Hematopoietic multipotent progenitor cell treated with erythropoietin and hydrocortisone succinate and interleukin-3 and kit ligand, for 4 days (in vitro differentiated cells): ENCODE results near the gene GGCX.

ENCODE experiments used
- DNase-seq: peaks from one replicate; pipeline ENCODE4 v3.0.0-alpha.2; 2015

Gene GGCX

DNA sequence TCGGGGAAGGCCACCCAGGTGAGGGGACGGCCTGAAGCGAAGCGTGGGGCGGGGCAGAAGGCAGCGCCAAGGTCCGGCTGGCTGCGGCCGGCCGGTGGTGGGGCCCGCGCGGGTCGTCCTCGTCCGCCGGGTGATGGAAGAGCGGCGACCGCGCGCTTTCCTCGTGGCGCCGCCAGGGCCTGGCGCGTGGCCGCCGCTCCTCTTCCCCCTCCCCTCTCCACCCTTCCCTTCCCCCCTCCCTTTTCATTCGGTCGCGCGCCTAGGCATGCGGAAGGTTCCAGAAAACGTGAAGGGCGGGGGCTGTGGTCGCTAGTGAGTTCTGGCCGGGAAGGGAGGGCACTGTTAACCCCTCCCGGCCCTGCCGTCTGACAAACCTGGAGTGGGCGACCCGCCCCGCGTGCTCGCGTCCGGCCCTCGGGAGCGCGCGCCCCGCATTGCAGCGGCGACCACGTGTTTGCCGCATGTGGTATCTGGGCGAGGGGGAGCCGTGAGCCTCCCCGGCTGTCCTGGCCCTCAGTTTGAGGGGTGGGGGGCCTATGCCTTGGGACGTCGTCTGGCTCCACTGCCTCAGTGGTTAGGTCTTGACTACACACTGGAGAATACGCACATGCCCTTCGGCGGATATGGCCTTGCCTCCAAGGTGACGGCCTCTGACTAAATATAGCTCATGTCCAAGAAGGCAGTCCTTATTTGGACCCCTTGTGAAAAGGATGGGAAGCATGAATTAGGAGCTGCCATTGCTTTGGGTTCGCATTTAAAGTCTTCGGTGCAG lies 21.7 kb downstream of the GGCX start:
- DNase-seq: peak; percentile 91

DNA sequence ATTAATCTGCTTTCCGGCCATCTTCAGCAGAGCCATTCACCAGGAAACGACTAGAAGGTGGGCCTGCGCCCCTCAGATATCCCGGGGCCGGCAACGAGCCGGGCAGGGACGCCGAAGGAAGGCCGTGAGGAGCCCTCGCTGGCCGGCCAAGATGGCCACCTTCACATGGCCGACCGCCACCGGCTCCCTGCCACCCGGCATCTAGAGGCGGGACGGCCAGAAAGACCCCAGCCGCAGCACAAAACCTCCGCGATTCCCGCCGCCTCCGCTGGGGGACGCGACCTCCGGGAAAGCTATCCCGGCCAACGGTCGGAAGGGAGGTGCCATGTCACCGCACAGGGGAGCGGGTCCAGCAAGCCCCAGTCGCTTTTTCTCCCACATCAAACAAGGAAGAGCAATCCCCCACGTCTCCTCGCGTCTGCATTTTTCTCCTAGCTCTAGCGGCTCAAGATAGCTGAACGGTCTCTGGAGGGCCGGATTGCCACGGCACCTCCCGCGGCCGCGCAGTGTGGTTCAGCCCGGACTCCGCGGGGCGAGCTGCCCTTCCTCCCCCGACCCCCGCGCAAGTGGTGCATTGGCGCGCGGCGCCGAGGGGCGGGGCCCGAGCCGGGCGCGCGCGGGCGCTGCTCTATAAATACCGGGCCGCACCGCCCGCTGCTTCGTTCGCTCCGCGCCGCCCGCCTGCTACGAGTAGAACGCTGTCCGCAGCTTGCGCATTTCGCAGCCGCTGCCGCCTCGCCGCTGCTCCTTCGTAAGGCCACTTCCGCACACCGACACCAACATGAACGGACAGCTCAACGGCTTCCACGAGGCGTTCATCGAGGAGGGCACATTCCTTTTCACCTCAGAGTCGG lies 22.6 kb downstream of the GGCX start, which contains the start of gene MAT2A:
TSS of gene MAT2A (plus strand) at position 662 of the 854 bp plus-strand sequence. CDS start at position 782, 120 bp downstream.
- peak; percentile 97 for DNase-seq

DNA sequence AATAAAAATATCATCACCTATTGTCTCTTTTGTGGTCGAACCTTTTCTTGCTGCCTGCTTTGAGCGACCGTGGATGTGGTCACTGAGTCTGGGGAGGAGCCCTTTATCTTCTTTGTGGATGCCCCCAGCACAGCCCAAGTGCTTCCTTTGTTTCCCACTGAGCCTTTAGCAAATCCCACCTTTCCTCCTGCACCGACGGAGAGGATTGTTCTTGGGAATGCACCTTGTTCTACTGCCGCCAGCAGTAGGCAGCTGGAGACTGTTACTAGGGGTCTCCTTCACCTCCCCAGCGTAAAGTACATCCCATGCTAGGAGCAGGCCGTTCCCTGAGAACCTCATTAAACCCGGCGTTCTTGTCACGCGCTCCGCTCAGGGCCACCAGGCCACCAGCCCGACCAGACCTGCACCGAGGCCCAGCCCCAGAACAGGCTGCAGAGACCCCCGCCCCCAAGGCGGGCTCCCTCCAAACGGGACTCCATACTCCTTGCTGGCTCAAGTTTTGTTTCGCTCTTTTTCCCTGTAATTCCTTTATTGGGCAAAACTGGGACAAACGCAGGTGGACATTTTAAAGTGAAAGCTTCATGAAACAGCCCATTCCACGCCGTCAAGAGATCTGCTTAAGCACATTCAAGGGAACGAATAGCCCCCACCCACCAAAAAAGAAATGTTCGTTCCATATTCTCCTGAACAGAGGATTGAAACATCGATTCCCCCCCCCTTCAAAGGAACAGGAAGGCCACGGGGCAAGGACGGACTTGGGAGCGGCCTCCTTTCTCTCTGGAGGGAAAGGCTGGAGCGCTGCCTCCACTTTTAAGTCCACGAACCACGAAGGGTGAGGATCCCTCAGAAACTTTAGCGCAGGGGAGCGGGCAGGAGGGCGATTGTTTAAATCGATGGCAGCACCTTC lies 23.4 kb downstream of the GGCX start:
- DNase-seq: peak; percentile 85

DNA sequence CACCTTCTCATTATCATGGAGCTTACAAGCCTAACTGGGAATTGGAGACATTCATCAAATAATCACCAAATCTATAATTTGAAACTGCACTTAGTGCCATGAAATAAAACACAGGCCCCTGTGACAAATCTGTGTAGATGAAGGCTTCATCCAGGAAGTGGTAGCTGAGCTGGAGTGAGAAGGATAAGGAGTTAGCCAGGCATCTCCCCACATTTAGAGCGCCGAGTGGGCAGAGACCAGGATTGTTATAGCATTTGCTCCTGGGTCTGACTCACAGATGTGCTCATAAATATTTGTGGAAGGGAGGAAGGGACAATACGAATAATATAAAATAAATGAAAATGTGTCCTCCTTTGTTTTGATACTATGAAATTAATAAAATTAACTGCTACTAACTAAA lies 24.8 kb downstream of the GGCX start:
- peak; percentile 51 for DNase-seq

DNA sequence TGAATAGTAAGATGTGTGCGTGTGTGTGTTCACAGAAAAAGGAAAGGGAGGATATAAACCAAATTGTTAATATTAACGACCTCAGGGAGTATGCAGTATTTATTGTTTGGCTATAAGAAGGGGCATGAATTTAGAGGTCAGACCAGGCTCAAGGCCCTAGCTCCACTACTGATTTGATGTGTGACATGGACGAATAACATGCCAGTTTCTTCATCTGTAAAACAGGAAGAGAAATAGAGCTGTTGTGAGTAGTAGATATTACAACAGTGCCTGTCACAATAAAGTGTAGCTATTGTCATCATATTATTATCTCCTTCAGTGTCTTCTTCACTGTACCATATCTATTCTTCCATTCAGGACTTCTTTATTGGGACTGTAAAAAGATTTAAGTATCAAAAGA lies 26.4 kb downstream of the GGCX start:
- peak; percentile 49 for DNase-seq

DNA sequence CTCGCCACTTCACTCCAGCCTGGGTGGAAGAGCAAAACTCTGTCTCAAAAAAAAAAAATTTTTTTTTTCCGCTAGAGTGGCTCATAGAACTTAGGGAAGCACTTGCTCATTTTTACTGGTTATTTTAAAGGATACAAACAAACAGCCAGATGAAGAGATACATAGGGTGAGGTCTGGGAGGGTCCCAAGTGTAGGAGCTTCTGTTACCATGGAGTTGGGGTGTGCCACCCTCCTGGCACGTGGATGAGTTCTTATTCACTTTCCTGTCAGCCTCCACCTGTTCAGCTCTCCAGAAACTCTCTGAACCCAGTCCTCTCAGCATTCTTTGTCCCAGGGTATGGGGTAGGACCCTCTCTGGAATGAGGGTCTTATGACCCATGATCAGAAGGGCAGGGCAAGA lies 27.2 kb downstream of the GGCX start:
- DNase-seq: peak; percentile 55

DNA sequence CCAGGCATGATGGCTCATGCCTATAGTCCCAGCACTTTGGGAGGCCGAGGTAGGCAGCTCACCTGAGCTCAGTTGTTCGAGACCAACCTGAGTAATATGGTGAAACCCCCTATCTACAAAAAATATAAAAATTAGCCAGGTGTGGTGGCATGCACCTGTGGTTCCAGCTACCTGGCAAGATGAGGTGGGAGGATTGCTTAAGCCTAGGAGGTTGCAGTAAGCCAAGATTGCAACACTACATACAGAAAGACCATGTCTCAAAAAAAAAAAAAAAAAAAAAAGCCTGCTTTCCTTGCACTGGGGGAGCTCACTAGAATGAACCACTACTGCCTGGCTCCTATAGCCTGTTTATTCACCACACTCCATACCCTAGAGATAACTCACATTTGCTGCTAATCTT lies 29.7 kb downstream of the GGCX start:
- no peak for DNase-seq

DNA sequence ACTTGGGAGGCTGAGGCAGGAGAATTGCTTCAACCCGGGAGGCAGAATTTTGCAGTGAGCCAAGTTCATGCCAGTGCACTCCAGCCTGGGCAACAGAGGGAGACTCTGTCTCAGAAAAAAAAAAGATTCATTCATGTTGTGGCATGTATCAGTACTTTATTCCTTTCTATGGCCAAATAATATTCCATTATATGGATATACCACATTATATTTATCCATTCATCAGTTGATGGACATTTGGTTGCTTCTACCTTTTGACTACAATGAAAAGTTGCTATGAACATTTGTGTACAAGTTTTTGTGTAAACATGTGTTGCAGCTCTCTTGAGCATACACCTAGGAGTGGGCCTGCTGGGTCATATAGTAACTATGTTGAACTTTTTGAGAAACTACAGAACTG lies 31.5 kb downstream of the GGCX start:
- no peak for DNase-seq

DNA sequence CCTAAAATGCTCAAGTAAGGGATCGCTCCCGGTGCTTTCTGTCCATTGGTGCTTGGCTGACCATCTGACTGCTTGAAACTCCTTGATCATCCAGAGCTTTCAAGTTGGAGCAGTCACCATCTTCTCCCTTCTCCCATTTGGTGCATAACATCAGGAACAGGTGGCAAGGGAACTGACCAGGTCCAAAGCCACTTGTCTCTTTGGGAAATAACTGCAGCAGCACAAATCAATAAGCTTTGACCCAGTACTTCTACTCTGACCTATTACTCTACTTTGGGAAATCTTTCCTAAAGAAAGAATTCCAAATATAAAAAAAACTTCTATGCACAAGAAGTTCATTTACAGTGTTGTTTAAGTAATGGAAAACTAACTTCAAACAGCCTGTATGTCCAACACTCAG lies 32.9 kb downstream of the GGCX start:
- DNase-seq: no peak

DNA sequence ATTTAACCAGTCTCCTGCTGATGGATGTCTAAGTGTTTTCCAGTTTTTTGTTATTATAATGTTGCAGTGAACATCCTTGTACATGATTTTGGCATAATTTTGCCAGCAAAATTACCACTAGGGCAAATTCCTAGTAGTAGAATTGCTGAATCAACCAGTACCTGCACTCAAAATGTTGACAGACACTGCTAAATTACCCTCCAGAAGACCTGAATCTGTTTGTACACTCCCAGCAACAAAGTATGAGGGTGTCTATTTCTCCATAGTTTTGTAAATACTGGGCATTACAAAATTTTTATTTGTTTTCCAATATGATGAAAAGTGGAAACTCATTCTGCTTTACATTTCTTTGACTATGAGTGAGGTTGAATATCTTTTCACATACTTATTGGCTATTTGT lies 33.5 kb downstream of the GGCX start:
- no peak for DNase-seq

DNA sequence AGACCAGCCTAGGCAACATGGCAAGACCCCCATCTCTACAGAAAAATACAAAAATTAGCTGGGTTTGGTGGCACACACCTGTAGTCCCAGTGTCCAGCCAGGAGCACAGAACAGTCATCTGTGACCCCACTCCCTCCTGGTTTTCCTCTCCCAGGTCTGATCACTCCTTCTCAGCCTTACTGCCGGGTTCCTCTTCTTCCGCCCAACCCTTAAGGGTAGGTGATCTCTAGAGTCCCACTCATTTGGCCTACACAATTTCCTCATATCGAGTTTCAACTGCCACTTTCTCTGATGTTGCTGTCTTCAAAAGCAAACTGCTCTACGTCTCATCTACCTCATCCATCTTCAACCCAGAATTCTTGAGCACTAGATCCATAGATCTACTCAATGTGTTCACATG lies 35.7 kb downstream of the GGCX start:
- no peak for DNase-seq

DNA sequence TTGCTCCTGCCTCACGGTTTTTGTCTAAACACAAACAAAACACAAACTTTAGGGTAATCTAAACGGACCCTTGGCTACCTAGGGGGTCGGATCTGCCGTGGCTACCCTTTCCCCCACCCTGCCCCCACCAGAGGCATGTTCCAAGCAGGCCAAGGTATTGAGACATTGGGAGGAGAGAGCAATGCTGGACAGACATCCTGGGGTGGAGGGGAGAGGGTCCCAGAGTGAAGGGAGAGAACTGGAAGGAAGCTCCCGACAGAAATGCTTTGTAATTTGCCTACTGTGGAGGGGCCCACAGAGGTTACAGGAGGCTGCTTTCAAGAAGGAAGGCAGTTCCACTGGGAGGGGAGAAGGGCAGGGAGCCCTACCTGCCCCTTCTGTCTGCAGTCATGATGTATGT lies 36.3 kb downstream of the GGCX start:
- DNase-seq: no peak

DNA sequence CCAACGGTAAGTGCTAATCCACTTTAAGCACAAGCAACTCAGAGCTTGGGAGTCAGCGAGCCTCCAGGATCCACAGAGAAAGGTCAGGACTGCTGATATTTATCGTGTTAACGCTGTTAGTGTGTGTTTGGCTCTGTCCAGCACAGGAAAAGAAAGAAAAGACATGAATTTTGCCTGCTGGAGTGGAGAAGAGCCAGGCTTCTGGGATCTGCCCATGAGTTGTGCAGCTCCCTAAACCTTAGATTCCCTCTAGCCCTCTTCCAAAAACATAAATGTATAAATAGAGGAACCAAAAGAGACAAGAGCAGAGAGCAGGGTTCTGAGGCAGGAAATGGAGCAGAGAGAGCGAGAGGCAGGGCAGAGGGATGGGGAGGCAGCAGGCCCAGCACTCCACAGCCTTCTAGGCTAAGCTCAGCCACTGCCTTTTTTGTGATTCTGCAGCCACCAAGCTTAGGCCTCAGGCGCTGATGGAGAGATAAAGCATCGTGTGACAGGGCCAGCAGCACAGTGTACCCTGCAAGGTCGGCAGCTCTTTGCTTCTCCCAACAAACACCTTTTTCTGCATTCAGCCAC lies 36.9 kb downstream of the GGCX start:
- peak; percentile 76 for DNase-seq

DNA sequence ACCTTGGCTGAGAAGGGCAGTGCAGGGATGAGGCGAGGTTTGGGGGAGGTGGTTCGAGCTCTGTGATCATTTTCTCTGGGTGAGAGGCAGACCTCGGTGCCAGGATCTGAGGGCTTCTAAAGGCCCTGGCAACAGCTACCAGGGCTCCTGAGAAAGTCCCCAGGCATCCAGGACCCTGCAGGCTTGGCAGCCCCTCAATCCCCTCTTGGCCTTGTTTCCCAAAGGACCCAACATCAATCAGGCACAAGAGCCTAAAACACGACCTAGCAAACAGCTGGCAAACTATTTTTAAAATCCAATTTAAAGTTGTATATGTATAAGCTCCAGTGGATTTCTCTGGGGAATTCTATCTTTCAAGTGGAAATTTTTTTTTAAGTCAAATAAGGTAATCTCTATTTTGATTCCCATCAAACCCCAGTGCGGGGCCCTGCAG lies 37.4 kb downstream of the GGCX start:
- no peak for DNase-seq

DNA sequence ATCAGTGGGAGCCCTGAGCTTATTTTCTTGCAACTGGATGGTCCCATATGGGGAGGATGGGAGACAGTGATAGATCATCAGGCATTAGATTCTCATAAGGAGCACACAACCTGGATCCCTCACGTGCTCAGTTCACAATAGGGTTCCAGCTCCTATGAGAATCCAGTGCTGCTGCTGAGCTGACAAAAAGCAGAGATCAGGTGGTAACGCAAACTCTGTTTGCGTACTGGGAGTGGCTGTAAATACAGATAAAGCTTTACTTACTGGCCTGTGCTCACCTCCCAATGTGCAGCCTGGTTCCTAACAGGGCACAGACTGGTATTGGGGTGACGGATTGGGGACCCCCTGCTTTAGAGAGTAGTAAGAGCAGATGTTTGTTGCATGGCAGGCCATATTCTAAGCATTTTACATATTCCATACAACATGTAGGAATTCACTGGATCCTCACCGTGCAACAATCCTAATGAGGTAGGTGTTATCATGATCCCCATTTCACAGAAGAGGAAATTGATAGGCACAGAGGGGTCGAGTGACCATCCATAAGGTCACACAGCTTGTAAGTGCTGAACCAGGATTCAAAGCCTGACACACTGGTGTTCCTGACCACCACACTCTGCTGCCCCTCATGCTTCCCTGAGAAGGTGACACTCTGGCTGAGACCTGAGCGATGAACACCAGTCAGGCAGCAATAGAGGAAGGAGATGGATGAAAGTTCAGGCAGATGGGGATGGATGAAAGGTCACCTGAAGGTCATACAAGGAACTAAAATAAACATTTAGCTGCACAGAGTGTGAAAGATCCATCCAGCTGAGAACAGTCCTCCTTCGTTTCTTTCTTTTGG lies 38.0 kb downstream of the GGCX start:
- DNase-seq: no peak

DNA sequence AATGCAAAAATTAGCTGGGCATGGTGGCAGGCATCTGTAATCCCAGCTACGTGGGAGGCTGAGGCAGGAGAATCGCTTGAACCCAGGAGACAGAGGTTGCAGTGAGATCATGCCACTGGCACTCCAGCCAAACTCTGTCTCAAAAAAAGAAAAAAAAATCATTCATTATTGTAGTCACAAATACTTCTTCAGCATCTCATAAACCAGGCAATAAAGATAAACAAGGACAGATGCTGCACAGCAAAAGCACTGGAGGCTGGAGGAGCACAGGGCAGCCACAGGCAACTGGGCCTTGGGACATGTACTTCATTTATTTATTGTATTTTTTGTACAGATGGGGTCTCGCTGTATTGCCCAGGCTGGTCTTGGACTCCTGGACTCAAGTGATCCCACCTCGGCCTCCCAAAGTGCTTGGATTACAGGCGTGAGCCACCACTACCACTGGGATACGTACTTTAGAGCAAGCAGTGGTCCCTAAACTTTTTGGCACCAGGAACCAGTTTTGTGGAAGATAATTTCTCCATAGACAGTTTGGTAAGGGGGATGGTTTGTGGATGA lies 39.1 kb downstream of the GGCX start:
- DNase-seq: no peak

DNA sequence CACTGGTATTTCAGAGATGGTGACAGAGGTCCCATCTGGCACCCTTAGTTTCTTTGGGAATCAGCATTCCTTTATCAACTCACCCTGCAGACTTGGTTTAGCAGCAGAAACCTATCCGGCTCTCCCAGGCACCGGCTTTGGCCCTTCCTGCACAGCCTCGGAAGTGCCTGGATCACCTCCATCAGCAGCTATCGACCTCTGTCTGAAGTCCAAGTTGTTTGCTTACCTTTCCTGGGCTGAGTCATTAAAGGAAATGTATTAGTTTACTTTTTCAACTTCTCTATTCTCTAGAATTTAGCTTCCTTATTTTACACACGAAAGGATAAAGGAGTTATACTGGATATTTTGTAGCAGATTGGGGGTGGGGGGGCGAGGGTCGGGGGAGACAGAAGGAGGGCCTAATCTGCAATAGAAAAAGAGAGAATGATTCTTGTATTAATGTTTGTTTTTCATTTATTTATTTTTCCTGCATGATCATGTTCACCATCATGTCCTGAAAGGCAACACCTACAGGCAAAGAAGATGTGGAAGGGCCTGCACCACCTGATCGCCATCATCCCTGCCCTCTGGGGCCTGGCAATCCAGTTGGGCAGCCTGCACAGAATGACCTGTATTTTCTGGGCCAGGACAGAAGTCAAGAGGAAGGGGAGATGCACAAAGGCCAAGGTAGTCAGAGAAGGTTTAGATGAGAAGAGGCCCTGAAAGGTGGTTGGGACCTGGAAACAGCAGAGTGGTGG lies 44.5 kb downstream of the GGCX start:
- DNase-seq: no peak

DNA sequence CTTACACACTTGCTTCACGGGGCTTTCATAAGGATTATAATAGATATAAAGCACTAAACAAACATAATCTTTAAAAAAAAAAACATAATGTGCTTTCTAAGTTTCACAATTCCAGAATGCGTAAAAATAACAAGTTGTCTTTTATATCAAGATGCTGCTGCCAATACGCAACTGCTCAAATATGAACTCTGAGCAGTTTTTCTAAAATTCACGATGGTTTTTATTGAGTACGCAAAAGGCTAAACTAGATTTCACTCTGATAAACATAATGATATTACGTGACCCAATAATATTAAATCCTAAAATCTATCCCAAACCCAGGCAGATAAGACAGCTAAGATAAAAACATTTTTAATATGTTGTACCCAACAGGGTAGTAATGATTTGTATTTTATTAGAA lies 47.0 kb downstream of the GGCX start:
- DNase-seq: no peak

DNA sequence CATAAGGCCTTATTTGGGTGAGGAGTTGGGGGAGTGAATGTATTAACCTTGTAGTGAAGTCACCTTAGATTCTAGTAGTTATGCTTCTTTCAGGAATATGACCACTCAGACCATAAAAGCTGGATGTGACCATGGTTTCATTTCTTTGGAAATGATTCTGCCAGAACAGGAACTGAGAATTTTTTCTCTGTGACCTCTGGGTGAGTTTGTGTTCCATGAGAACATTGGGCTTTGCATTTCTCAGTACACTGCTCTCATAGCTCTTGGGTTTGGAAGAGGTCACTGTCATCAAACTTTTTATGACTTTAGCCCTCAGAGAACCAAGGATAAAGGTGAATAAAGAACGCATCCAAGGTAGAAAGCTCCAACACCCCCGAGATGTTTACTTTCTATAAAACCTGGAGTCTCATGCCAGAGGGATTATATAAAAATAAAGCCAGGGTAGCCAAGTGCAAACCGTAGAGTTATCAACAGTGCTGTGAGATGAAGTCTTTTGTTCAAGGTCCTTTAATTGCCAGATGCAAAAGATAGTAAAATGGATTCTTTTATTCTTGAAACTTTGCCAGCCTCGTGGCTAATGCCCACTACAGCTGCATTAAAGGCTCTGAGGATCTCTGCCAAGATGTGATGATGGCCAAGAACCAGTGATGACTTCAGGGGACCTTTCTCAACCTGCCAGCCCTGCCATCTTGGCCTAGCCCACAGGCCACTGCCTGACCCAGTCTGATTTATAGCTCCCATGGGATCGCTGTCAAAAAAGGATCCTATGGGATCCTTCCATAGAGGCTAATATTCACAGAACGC lies 50.1 kb downstream of the GGCX start:
- DNase-seq: peak; percentile 51

DNA sequence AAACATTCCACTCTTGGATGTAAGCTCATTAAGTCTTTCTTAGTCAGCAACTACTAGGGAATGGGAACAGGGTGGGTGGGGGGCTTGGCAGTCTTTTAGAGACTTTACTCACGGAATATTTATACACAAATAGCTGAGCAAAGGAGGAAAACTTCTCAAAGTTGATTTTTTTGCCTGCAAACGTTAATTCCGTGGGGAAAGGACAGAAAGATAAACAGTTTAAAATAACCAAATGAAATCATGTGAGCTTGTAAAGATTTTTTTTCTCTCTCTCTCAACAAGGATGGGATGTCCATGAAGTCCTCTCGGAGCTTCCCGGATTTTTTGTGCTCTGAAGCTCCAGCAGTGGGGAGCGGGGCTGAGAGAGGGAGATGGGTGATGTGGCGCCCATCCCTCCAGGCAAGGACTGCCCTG lies 54.5 kb downstream of the GGCX start:
- DNase-seq: no peak
